Right lobe of liver (tissue), 6 donors: ENCODE data around the gene SLC39A2. TPM values are rescaled to one million over a fixed set of nuclear protein-coding genes. Genes with fewer than 3 reads are reported as not detected.

Experiments used
- ATAC-seq, 4 donors: fragments of 200-7000 bp; cut with Tn5 transposase; one replicate each; pipeline ENCODE4 v1.9.1; 2020; ENCODE audit warnings: mild to moderate bottlenecking in 4 of 4, moderate library complexity in 4 of 4
- DNase-seq, 3 donors: peaks; one replicate each; pipeline ENCODE4 v3.0.0-alpha.2; 2020
- H3K27ac ChIP-seq, 3 donors: fragments of 200-600 bp; one replicate each; pipeline ENCODE4 v1.8.0; 2022
- H3K27me3 ChIP-seq, 2 donors: fragments of 200-600 bp; one replicate each; pipeline ENCODE4 v1.8.0; 2022
- H3K36me3 ChIP-seq, 4 donors: fragments of 200-600 bp; sonication (generic) in 1 of 4; one replicate each; pipeline versions ENCODE4 v1.5.1 to v1.8.0; 2017 to 2022; ENCODE audit warnings: control low read depth in 1 of 4
- H3K4me1 ChIP-seq, 4 donors: fragments of 200-600 bp; sonication (generic) in 1 of 4; one replicate each; pipeline versions ENCODE4 v1.5.1 to v1.8.0; 2017 to 2022; ENCODE audit warnings: control low read depth in 1 of 4
- H3K4me3 ChIP-seq, 3 donors: fragments of 200-600 bp; one replicate each; pipeline ENCODE4 v1.8.0; 2022
- H3K9me3 ChIP-seq, 4 donors: fragments of 200-600 bp; sonication (generic) in 1 of 4; one replicate each; pipeline versions ENCODE4 v1.5.1 to v1.8.0; 2017 to 2022; ENCODE audit warnings: control low read depth in 1 of 4
- CTCF ChIP-seq, 4 donors: fragments of 200-600 bp in 3 of 4; fragments of 450-650 bp in 1 of 4; IDR thresholded peaks; one replicate each; pipeline versions ENCODE4 v1.5.1 to v1.8.0; 2016 to 2022; ENCODE audit warnings: antibody characterized with exemption in 4 of 4, mild to moderate bottlenecking in 2 of 4
- POLR2A ChIP-seq: fragments of 450-650 bp; IDR thresholded peaks from one replicate; pipeline ENCODE4 v1.6.1; 2017; ENCODE audit warnings: antibody characterized with exemption, mild to moderate bottlenecking
- WGBS: methylation state at CpG from one replicate; pipeline ENCODE4 v1.1.6; 2018; ENCODE audit warnings: low coverage, low lambda C conversion rate; ENCODE audit not compliant: insufficient coverage; ENCODE audit errors: missing lambda C conversion rate; 5-methylcytosine and 5-hydroxymethylcytosine counted together
- intact Hi-C, 2 donors: fragments of 100-400 bp; cut with DNase I; formaldehyde crosslinking; loops; one replicate each; pipeline versions ENCODE4 v1.11.2 to v1.14.1; 2022
- microRNA-seq, 2 donors: library from miRNA; unstranded; fragments of <30 nt; microRNA quantifications; one replicate each; pipeline ENCODE4, GENCODE V29; 2019 to 2020
- small RNA-seq, 2 experiments: library from RNA; depleted of rRNA; stranded (forward); fragments of <200 nt; gene quantifications; one replicate each; pipeline ENCODE3, GENCODE V24; 2016
- total RNA-seq, 6 experiments: library from RNA; depleted of rRNA in 2 of 6; stranded (reverse); fragments of >200 nt in 2 of 6; fragmentation: NEBNext Ultra II Directional in 3 of 6; extraction: Animal tissue kit (Norgen Biotek cat#: 25700) in 3 of 6; gene quantifications; one replicate each; pipeline versions ENCODE4 v1.1.0 to v1.2.4, GENCODE V29; 2016 to 2023
- donor health status: DM: no; HTN: yes; CAD: no.
- donor health status: DM: no; HTN: no; CAD: no.
- donor health status: DM: no; HTN: no; CAD: no.
- donor health status: DM: no; HTN: yes; CAD: no.
- donor health status: DM: no; HTN: yes; CAD: no.

The SLC39A2 gene
- total RNA-seq, 6 experiments from 2014 or later, result not detected

GRCh38 chr14:21048638-21049037 lies 49.5 kb downstream of the SLC39A2 start:
- 13% methylated on average over 2 of the region's 2 CpGs for WGBS
- Histone ChIP-seq H3K36me3 (no peaks in the 10 kb centered on the region), H3K27me3 (no peaks in the 10 kb centered on the region), H3K27ac (peak overlapping the region in 1 of 3 donors; percentile 64), H3K4me3 (no peak overlapping the region), H3K9me3 (no peaks in the 10 kb centered on the region), H3K4me1 (peaks cover 0 to 76% (median 29%) of the 10 kb centered on the region in 4 donors)
- ATAC-seq, result peak; percentile 59 to 75 (median 60)
- peak in 1 of 3 donors; percentile 63 for DNase-seq
- TF ChIP-seq POLR2A (no peak), CTCF (IDR thresholded peaks at IDR 0.05) (no peak)
- intact Hi-C loops, result no loop called here

GRCh38 chr14:21049271-21049673 lies 50.2 kb downstream of the SLC39A2 start:
- WGBS, result 67% methylated on average over 3 of the region's 3 CpGs
- DNase-seq, result no peak
- ATAC-seq, result no peak
- Histone ChIP-seq H3K4me3 (no peak overlapping the region), H3K9me3 (no peaks in the 10 kb centered on the region), H3K27me3 (no peaks in the 10 kb centered on the region), H3K27ac (no peak overlapping the region), H3K36me3 (no peaks in the 10 kb centered on the region), H3K4me1 (peaks cover 0 to 76% (median 29%) of the 10 kb centered on the region in 4 donors)
- intact Hi-C loops, result no loop called here
- TF ChIP-seq POLR2A (no peak), CTCF (IDR thresholded peaks at IDR 0.05) (no peak)

GRCh38 chr14:21050597-21050996 lies 51.5 kb downstream of the SLC39A2 start:
- Histone ChIP-seq H3K9me3 (no peaks in the 10 kb centered on the region), H3K27me3 (no peaks in the 10 kb centered on the region), H3K27ac (no peak overlapping the region), H3K4me1 (peaks cover 0 to 73% (median 26%) of the 10 kb centered on the region in 4 donors), H3K4me3 (no peak overlapping the region), H3K36me3 (no peaks in the 10 kb centered on the region)
- DNase-seq (no peak), ATAC-seq (no peak)
- intact Hi-C loops, result no loop called here
- 58% methylated on average over 3 of the region's 3 CpGs for WGBS
- TF ChIP-seq POLR2A (no peak), CTCF (IDR thresholded peaks at IDR 0.05) (no peak)

Small RNAs within 50 kb of the gene (microRNA-seq; reads per million reads assigned to microRNA genes)
- 0 to 0.64 reads per million in 2 donors for gene MIR6717

Small RNAs within 50 kb of the gene (small RNA-seq; reads per million reads assigned to genes)
- gene RN7SL189P, result 0 reads per million in 2 experiments

Other genes with a start within 250 kb of the SLC39A2 start
- not detected for gene EDDM3B, start 230.9 kb upstream of the SLC39A2 start, total RNA-seq
- 1 to 10 TPM; 2.3 to 7.9 (median 4.0) TPM for gene RNASE6, start 218.0 kb upstream of the SLC39A2 start, total RNA-seq
- 100 to 1,000 TPM in 1 of 6 experiments, 10 to 100 TPM in 5; 20.1 to 106 (median 34.1) TPM for gene RNASE1, start 196.4 kb upstream of the SLC39A2 start, total RNA-seq
- gene RNASE3, start 107.9 kb upstream of the SLC39A2 start, total RNA-seq, result 1 to 10 TPM in 2 of 6 experiments, not detected in 4; 1.0 to 1.1 TPM
- 1 to 10 TPM in 2 of 6 experiments, under 1 TPM in 3, not detected in 1; 0.29 to 1.7 (median 0.81) TPM for gene RNASE2, start 43.8 kb upstream of the SLC39A2 start, total RNA-seq
- 10 to 100 TPM; 27.5 to 70.7 (median 34.6) TPM for gene METTL17, start 9.3 kb upstream of the SLC39A2 start, total RNA-seq
- gene NDRG2, start 25.8 kb downstream of the SLC39A2 start, total RNA-seq, result 100 to 1,000 TPM in 5 of 6 experiments, 10 to 100 TPM in 1; 92.2 to 255 (median 192) TPM
- 1 to 10 TPM in 3 of 6 experiments, under 1 TPM in 3; 0.24 to 3.4 (median 1.6) TPM for gene TPPP2, start 30.9 kb downstream of the SLC39A2 start, total RNA-seq
- not detected for gene RNASE13, start 35.5 kb downstream of the SLC39A2 start, total RNA-seq
- gene RNASE7, start 43.1 kb downstream of the SLC39A2 start, total RNA-seq, result under 1 TPM in 3 of 6 experiments, not detected in 3; 0.18 to 0.31 (median 0.22) TPM
- not detected for gene RNASE8, start 58.5 kb downstream of the SLC39A2 start, total RNA-seq
- 10 to 100 TPM; 17.1 to 35.8 (median 25.1) TPM for gene ARHGEF40, start 71.0 kb downstream of the SLC39A2 start, total RNA-seq
- 10 to 100 TPM in 2 of 6 experiments, 1 to 10 TPM in 4; 6.9 to 20.6 (median 9.3) TPM for gene ZNF219, start 99.4 kb downstream of the SLC39A2 start, total RNA-seq
- 1 to 10 TPM in 1 of 6 experiments, under 1 TPM in 3, not detected in 2; 0.20 to 1.2 (median 0.38) TPM for gene TMEM253, start 101.8 kb downstream of the SLC39A2 start, total RNA-seq
- not detected for gene OR5AU1, start 156.8 kb downstream of the SLC39A2 start, total RNA-seq